ENCODE measurements around the gene UST.

Gene UST

GRCh38 chr6:149118737-149119653, 372.2 kb downstream of the UST start:
- peak; percentile 75 for DNase-seq (ENCODE audit: low spot score)

- DNase-seq (ENCODE audit: low spot score): no peak
These were observed 376.3 kb downstream of the UST start for GRCh38 chr6:149122850-149123821.

DNA sequence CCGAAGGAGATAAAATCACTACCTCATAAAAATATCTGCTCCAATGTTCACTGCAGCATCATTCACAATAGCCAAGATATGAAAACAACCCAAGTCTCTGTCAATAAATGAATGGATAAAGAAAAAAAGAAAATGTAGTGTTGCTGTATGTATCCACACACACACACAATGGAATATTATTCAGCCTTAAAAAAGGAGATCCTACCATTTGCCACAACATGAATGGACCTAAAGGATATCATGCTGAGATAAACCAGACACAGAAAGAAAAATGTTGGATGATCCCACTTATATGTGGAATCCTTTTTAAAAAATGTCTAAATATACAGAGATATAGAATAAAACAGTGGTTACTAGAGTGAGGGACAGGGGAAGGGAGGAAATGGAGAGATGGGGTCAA, 378.5 kb downstream of the UST start:
- DNase-seq (ENCODE audit: low spot score): no peak
